Lung (tissue), 12 donors: ENCODE results near the gene SLC39A3. TPM values are rescaled to one million over a fixed set of nuclear protein-coding genes. Genes with fewer than 3 reads are reported as not detected.

Source experiments
- ATAC-seq: fragments of 200-7000 bp; cut with Tn5 transposase; one replicate; pipeline ENCODE4 v1.9.1; 2020; ENCODE audit warnings: moderate number of reproducible peaks; ENCODE audit not compliant: insufficient read depth, low FRiP score
- DNase-seq, 3 donors: peaks; one replicate each; pipeline ENCODE4 v3.0.0-alpha.2; 2013 to 2017
- H3K27ac ChIP-seq, 2 donors: one replicate each; pipeline ENCODE4 v1.5.1; 2013; ENCODE audit warnings: mild to moderate bottlenecking in 2 of 2, moderate library complexity in 2 of 2, control low read depth in 1 of 2, inconsistent platforms in 1 of 2, low read depth in 1 of 2, low read length in 1 of 2
- H3K27me3 ChIP-seq, 3 donors: one replicate each; pipeline ENCODE4 v1.5.1; 2013; ENCODE audit warnings: low read length in 2 of 3; ENCODE audit not compliant: control insufficient read depth in 3 of 3, insufficient read depth in 3 of 3
- H3K36me3 ChIP-seq, 4 donors: one replicate each; pipeline ENCODE4 v1.5.1; 2013; ENCODE audit warnings: low read length in 4 of 4, mild to moderate bottlenecking in 1 of 4, moderate library complexity in 1 of 4; ENCODE audit not compliant: control insufficient read depth in 4 of 4, insufficient read depth in 4 of 4
- H3K4me1 ChIP-seq, 5 donors: one replicate each; pipeline ENCODE4 v1.5.1; 2013; ENCODE audit warnings: low read length in 5 of 5, mild to moderate bottlenecking in 2 of 5, moderate library complexity in 1 of 5; ENCODE audit not compliant: control insufficient read depth in 5 of 5, insufficient read depth in 5 of 5
- H3K4me3 ChIP-seq: one replicate; pipeline ENCODE4 v1.5.1; 2013; ENCODE audit warnings: mild to moderate bottlenecking, control low read depth, moderate library complexity
- H3K9ac ChIP-seq, 2 donors: one replicate each; pipeline ENCODE4 v1.5.1; 2013; ENCODE audit warnings: low read length in 2 of 2, control low read depth in 1 of 2; ENCODE audit not compliant: insufficient read depth in 1 of 2
- H3K9me3 ChIP-seq, 4 donors: one replicate each; pipeline ENCODE4 v1.5.1; 2013; ENCODE audit warnings: low read length in 3 of 4, mild to moderate bottlenecking in 1 of 4, moderate library complexity in 1 of 4; ENCODE audit not compliant: control insufficient read depth in 4 of 4, insufficient read depth in 3 of 4
- WGBS, 2 donors: extraction: QIAGEN DNeasy Blood & Tissue Kit; methylation state at CpG; one replicate each; pipeline ENCODE4 v1.1.7; 2013; 5-methylcytosine and 5-hydroxymethylcytosine counted together
- polyA plus RNA-seq, 2 donors: library from polyadenylated mRNA; stranded (reverse); fragments of 200-250 nt; gene quantifications; one replicate each; pipeline ENCODE4 v1.2.1, GENCODE V29; 2013
- total RNA-seq, 2 donors: library from RNA; depleted of rRNA in 1 of 2; stranded (reverse); fragments of >200 nt in 1 of 2; gene quantifications; one replicate each; pipeline ENCODE4 v1.2.1, GENCODE V29; 2014 to 2021
- TF ChIP-seq, protein P1 (sequence below): IDR thresholded peaks from 2 replicates; pipeline ENCODE4 v1.5.1; 2012; ENCODE audit warnings: mild to moderate bottlenecking; ENCODE audit errors: control extremely low read depth, extremely low read depth
- donor health status: control.
- donor health status: control.
- donor health status: Bipolar disorder and iron deficiency.
- donor health status: healthy.
- donor health status: DM: yes; HTN: yes; CAD: no.

The SLC39A3 gene
- total and polyA plus RNA-seq, 4 donors, result 17.7 to 51.2 (median 42.0) TPM

DNA sequence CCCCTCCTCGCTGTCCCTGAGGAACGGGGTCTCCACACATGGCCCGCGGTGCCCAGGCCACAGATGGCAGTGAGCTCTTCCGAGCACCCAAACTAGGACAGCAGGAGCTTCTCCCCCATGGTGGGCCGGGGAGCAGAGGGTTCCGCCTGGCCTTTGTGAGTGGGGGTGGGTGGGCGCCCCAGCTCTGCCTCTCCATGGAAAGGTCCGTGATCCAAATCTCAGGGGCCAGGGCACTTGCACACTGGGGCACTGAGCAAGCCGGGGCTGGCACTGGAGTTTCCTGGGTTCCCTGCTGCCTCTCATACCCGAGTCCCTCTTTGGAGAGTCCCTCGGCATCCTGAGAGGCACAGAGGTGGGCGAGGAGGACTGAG, 16.5 kb downstream of the SLC39A3 start:
- Histone ChIP-seq H3K36me3 (no peaks in the 10 kb centered on the region), H3K9me3 (no peaks in the 10 kb centered on the region), H3K27ac (peak overlapping the region in 1 of 2 donors; percentile 82), H3K9ac (no peak overlapping the region), H3K4me1 (peaks cover 0 to 15% (median 0%) of the 10 kb centered on the region in 5 donors), H3K27me3 (peaks cover 0 to 32% (median 12%) of the 10 kb centered on the region in 3 donors), H3K4me3 (no peak overlapping the region)
- no peak for ATAC-seq
- TF ChIP-seq, protein P1, sequence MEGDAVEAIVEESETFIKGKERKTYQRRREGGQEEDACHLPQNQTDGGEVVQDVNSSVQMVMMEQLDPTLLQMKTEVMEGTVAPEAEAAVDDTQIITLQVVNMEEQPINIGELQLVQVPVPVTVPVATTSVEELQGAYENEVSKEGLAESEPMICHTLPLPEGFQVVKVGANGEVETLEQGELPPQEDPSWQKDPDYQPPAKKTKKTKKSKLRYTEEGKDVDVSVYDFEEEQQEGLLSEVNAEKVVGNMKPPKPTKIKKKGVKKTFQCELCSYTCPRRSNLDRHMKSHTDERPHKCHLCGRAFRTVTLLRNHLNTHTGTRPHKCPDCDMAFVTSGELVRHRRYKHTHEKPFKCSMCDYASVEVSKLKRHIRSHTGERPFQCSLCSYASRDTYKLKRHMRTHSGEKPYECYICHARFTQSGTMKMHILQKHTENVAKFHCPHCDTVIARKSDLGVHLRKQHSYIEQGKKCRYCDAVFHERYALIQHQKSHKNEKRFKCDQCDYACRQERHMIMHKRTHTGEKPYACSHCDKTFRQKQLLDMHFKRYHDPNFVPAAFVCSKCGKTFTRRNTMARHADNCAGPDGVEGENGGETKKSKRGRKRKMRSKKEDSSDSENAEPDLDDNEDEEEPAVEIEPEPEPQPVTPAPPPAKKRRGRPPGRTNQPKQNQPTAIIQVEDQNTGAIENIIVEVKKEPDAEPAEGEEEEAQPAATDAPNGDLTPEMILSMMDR, result no peak
- DNase-seq, result no peak
- 79 to 87% methylated on average over 13 of the region's 13 CpGs for WGBS, 2 donors

DNA sequence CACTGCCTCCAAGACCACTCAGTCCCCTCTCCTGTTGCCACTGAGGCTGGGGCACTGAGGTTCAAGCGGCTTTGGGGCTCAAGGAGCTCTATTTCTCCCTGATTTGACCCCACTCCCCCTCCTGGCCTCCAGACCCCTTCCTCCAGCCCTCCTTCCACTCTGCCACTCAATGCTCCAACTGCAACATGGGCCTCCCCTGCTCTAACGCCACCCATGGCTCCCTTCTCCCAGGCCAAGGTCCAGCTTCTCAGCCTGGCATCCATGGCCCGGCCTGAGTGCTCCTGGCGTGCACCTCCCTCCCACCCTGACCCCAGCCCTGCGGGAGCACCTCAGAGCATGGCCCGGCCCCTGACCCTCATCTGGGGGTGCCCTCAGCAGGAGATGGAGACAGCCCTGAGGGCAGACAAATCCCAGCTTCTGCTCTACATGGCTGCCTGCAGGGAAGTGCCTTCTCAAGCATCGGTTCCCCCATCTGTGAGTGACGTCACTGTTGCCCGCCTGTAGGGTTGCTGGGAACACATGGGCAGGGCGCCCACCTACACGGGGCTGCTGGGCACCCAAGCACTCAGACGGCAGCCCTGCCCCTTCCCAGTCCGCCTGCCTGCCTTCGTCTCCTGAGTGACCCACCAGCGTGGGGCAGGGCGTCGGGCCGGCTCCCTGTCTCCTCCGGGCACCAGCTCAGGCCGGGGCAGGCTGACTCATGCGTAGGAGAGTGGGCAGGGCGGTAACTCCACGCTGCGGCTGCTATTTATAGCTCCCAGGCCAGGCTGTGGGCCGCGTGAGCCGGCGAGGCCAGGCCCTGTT, 17.1 kb downstream of the SLC39A3 start:
- DNase-seq, result no peak
- 48 to 69% methylated on average over 28 of the region's 28 CpGs for WGBS, 2 donors
- Histone ChIP-seq H3K9me3 (no peaks in the 10 kb centered on the region), H3K9ac (no peak overlapping the region), H3K4me1 (peaks cover 0 to 12% (median 0%) of the 10 kb centered on the region in 5 donors), H3K27me3 (peaks cover 0 to 32% (median 12%) of the 10 kb centered on the region in 3 donors), H3K27ac (peak overlapping the region in 1 of 2 donors; percentile 82), H3K4me3 (no peak overlapping the region), H3K36me3 (no peaks in the 10 kb centered on the region)
- TF ChIP-seq, protein P1, result no peak
- ATAC-seq, result peak; percentile 36

DNA sequence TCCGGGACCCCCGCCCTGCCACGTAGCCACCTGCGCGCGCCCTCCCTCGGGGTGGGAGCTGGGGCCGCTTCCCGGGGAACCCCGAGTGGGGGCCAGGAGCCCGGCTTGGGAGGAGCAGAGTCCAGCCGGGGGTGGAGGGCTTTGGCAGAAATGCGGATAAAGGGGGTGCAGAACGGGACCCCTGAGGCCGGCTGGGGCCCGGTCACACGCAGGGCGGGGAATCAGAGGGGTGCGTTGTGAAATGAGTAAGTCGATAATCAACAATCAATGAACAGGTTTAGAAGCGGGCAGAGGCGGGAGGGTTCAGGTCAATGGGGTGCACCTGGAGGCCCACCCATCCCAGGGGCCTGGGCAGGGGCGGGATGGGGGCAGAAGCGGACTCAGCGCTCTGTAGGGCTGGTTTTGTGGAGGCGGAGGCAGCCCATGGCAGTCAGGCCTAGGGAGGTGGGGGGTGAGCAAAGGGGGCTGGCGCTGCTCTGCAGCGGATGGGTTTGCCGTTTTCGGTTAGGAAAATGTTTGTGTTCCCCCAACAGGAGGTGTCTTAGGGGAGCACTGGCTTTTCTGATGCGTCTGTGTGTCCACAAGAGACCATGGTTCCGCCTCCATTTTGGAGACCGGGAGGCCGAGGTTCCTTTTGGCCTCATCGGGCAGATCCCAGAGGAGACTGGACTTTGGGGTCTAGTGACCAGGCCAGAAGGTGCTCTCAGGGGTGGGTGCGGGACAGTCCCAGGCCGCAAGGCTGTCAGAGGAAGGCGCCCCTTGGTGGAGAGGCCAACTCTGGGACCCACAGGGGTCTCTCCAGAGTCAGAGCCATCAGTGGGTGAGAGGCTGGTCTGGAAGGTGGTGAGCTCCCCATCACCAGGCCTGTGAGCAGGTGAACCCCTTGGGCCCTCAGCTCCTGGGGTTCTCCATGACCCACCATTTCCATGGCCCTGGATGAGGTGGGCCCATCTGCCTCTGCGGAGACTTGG, 18.0 kb downstream of the SLC39A3 start:
- Histone ChIP-seq H3K27me3 (peaks cover 0 to 27% (median 10%) of the 10 kb centered on the region in 3 donors), H3K4me1 (peaks cover 0 to 9% (median 0%) of the 10 kb centered on the region in 5 donors), H3K9ac (no peak overlapping the region), H3K27ac (peak overlapping the region in 1 of 2 donors; percentile 66), H3K36me3 (no peaks in the 10 kb centered on the region), H3K9me3 (peaks cover 0 to 5% (median 0%) of the 10 kb centered on the region in 4 donors), H3K4me3 (no peak overlapping the region)
- DNase-seq (no peak), ATAC-seq (peak; percentile 17)
- 29 to 31% methylated on average over 37 to 39 of the region's 39 CpGs for WGBS, 2 donors
- TF ChIP-seq, protein P1, result no peak
